HCT116 (cell line): ENCODE results near the gene CELF4. TPM values are rescaled to one million over a fixed set of nuclear protein-coding genes. Genes with fewer than 3 reads are reported as not detected.

Source experiments
- ATAC-seq: fragments of 200-7000 bp; cut with Tn5 transposase; 2 replicates; pipeline ENCODE4 v1.9.1; 2020; ENCODE audit warnings: mild to moderate bottlenecking, moderate library complexity
- BruUV-seq: library from RNA; stranded (reverse); fragments of 400-500 nt; replicated peaks from 2 replicates; lab custom pipeline; 2021; lab: Mats Ljungman, UMichigan
- CTCF ChIA-PET: fragments of 300-600 bp; sonication (Branson Sonifier 250); formaldehyde crosslinking; loops from one replicate; lab custom pipeline; 2021; ENCODE audit warnings: antibody characterized with exemption; lab: Charles Lee
- POLR2A ChIA-PET: fragments of 300-600, 350-600 bp; sonication (Branson Sonifier 250); formaldehyde crosslinking; loops from one replicate; lab custom pipeline; 2021; ENCODE audit warnings: antibody characterized with exemption; lab: Charles Lee
- RAD21 ChIA-PET, 2 experiments: fragments of 300-600 bp; sonication (Branson Sonifier 250); formaldehyde crosslinking; loops; one replicate each; lab custom pipeline; 2023; ENCODE audit warnings: low total read pairs in 2 of 2; ENCODE audit not compliant: uncharacterized antibody in 2 of 2, unreplicated experiment in 2 of 2, low non-redundant PET in 1 of 2; lab: Charles Lee
- DNase-seq: peaks from one replicate; pipeline ENCODE4 v3.0.0-alpha.2; 2010; ENCODE audit warnings: low read depth, low spot score
- H2AFZ ChIP-seq: fragments of 200-600 bp; shearing (Covaris generic), sonication (generic); 2 replicates; pipeline ENCODE4 v1.6.1; 2017; ENCODE audit warnings: low read depth, mixed run types, mixed read lengths, antibody characterized with exemption, low read length; ENCODE audit not compliant: poor library complexity, severe bottlenecking
- H3K27ac ChIP-seq: 2 replicates; pipeline ENCODE4 v1.5.1; 2012; ENCODE audit warnings: low read depth, low read length
- H3K27me3 ChIP-seq: fragments of 200-600 bp; sonication (generic); 2 replicates; pipeline ENCODE4 v1.6.1; 2016; ENCODE audit warnings: mixed run types, low read length, mixed read lengths; ENCODE audit not compliant: insufficient read depth
- H3K36me3 ChIP-seq, 2 experiments: fragments of 200-500 bp in 1 of 2; fragments of 200-600 bp in 1 of 2; sonication (Bioruptor generic) in 1 of 2; sonication (generic) in 1 of 2; 2 replicates each; pipeline versions ENCODE4 v1.5.1 to v1.6.1; 2014 to 2016; ENCODE audit warnings: low read length in 2 of 2, inconsistent platforms in 1 of 2, mixed read lengths in 1 of 2, mixed run types in 1 of 2; ENCODE audit not compliant: insufficient read depth in 2 of 2, control insufficient read depth in 1 of 2
- H3K4me1 ChIP-seq, 2 experiments: fragments of 200-600 bp in 1 of 2; sonication (generic) in 1 of 2; 2 replicates each; pipeline versions ENCODE4 v1.5.1 to v1.6.1; 2012 to 2017; ENCODE audit warnings: low read length in 2 of 2, inconsistent platforms in 1 of 2, mild to moderate bottlenecking in 1 of 2, mixed read lengths in 1 of 2, mixed run types in 1 of 2, moderate library complexity in 1 of 2; ENCODE audit not compliant: insufficient read depth in 2 of 2, control insufficient read depth in 1 of 2
- H3K4me2 ChIP-seq: fragments of 200-600 bp; sonication (generic); 2 replicates; pipeline ENCODE4 v1.6.1; 2017; ENCODE audit warnings: mixed run types, low read length, mixed read lengths
- H3K4me3 ChIP-seq, 2 experiments: fragments of 200-600 bp in 1 of 2; sonication (generic) in 1 of 2; replicated peaks in 1 of 2; 2 replicates each; pipeline ENCODE4 v1.5.1; 2011 to 2016; ENCODE audit warnings: low read length in 2 of 2, control low read depth in 1 of 2, low read depth in 1 of 2, mild to moderate bottlenecking in 1 of 2, mixed read lengths in 1 of 2, mixed run types in 1 of 2
- H3K79me2 ChIP-seq: fragments of 200-600 bp; sonication (generic); 2 replicates; pipeline ENCODE4 v1.6.1; 2017; ENCODE audit warnings: mild to moderate bottlenecking, mixed run types, low read length, moderate library complexity, mixed read lengths; ENCODE audit not compliant: insufficient read depth
- H3K9ac ChIP-seq: fragments of 200-600 bp; sonication (generic); 2 replicates; pipeline ENCODE4 v1.6.1; 2016; ENCODE audit warnings: low read length, mixed read lengths
- H3K9me2 ChIP-seq: fragments of 200-600 bp; sonication (generic), shearing (Covaris generic); 2 replicates; pipeline ENCODE4 v1.6.1; 2017; ENCODE audit warnings: mixed run types, mild to moderate bottlenecking, moderate library complexity; ENCODE audit not compliant: insufficient read depth
- H3K9me3 ChIP-seq, 2 experiments: fragments of 200-500 bp in 1 of 2; fragments of 200-600 bp in 1 of 2; sonication (Bioruptor generic) in 1 of 2; sonication (generic) in 1 of 2; 2 replicates each; pipeline ENCODE4 v1.6.1; 2014 to 2017; ENCODE audit warnings: low read length in 2 of 2, mixed read lengths in 2 of 2, inconsistent platforms in 1 of 2, low read depth in 1 of 2, mild to moderate bottlenecking in 1 of 2, mixed run types in 1 of 2, moderate library complexity in 1 of 2; ENCODE audit not compliant: control insufficient read depth in 1 of 2, insufficient read depth in 1 of 2
- H4K20me1 ChIP-seq: fragments of 200-600 bp; sonication (generic), shearing (Covaris generic); 2 replicates; pipeline ENCODE4 v1.6.1; 2017; ENCODE audit warnings: mixed run types, mild to moderate bottlenecking, moderate library complexity; ENCODE audit not compliant: insufficient read depth
- CBX3 ChIP-seq: IDR thresholded peaks from 2 replicates; pipeline ENCODE4 v1.6.1; 2012; ENCODE audit warnings: low read depth
- CEBPB ChIP-seq: IDR thresholded peaks from 2 replicates; pipeline ENCODE4 v1.6.1; 2012; ENCODE audit warnings: low read depth
- EGR1 ChIP-seq: IDR thresholded peaks from 2 replicates; pipeline ENCODE4 v1.6.1; 2012; ENCODE audit warnings: low read depth
- EZH2phosphoT487 ChIP-seq: fragments of 200-600 bp; IDR thresholded peaks from 2 replicates; pipeline ENCODE4 v1.6.1; 2018; ENCODE audit warnings: antibody characterized with exemption, borderline replicate concordance
- JUND ChIP-seq: IDR thresholded peaks from 2 replicates; pipeline ENCODE4 v1.6.1; 2012
- RAD21 ChIP-seq: IDR thresholded peaks from 2 replicates; pipeline ENCODE4 v1.6.1; 2012; ENCODE audit warnings: low read depth, mild to moderate bottlenecking
- SIN3A ChIP-seq: IDR thresholded peaks from 2 replicates; pipeline ENCODE4 v1.6.1; 2012; ENCODE audit warnings: low read depth
- SP1 ChIP-seq: IDR thresholded peaks from 2 replicates; pipeline ENCODE4 v1.6.1; 2012; ENCODE audit warnings: low read depth
- SRF ChIP-seq: IDR thresholded peaks from 2 replicates; pipeline ENCODE4 v1.6.1; 2012; ENCODE audit warnings: low read depth
- YY1 ChIP-seq: IDR thresholded peaks from 2 replicates; pipeline ENCODE4 v1.6.1; 2011; ENCODE audit warnings: low read length, low read depth, moderate library complexity, mild to moderate bottlenecking; ENCODE audit not compliant: insufficient replicate concordance; ENCODE audit errors: extremely low read depth
- ZFX ChIP-seq: fragments of 450-650 bp; IDR thresholded peaks from 2 replicates; pipeline ENCODE4 v1.6.1; 2017
- ZNF274 ChIP-seq: fragments of 200-500 bp; sonication (Bioruptor generic); IDR thresholded peaks from 2 replicates; pipeline ENCODE4 v1.6.1; 2014; ENCODE audit warnings: mild to moderate bottlenecking, low read depth, low read length, inconsistent platforms
- intact Hi-C: fragments of 100-400 bp; cut with micrococcal nuclease; formaldehyde crosslinking; loops from 2 replicates; pipeline ENCODE4 v1.10.0; 2022
- total RNA-seq: library from RNA; stranded (reverse); gene quantifications from one replicate; pipeline ENCODE4 v1.2.1, GENCODE V29; 2021; ENCODE audit not compliant: unreplicated experiment
- TF ChIP-seq, protein P1 (sequence below): IDR thresholded peaks from 2 replicates; pipeline ENCODE4 v1.6.1; 2012
- TF ChIP-seq, protein P2 (sequence below): IDR thresholded peaks from 2 replicates; pipeline ENCODE4 v1.6.1; 2012; ENCODE audit warnings: low read depth

Gene CELF4
- total RNA-seq, 1 experiment from 2014 or later, result not detected

DNA sequence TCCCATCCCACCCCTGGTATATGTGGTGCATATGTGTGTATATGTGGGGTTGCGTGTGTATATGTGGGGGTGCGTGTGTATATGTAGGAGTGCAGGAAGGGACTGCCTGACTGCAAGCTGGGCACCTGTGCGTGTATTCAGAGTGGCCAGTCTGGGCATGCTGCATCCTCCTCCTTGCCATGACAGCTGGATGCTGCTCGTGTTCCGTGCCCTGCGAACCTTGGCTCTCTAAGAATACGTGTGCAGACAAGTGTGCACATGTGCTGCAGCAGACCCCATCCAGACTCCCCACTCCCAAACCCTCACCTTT lies 222.1 kb downstream of the CELF4 start:
- H4K20me1 ChIP-seq, result no peaks in the 10 kb centered on the region
- ChIA-PET RAD21 (interaction anchor here in 1 of 2 experiments (0.7 kb wide), 1 partner anchor 194 kb away, joined by 3 read pairs; no protein-coding TSS in a partner anchor), POLR2A (no interaction called here), CTCF (interaction anchor here (1.0 to 1.9 kb wide), 3 partner anchors 48 to 401 kb away, joined by 3 to 7 read pairs (median 3); no protein-coding TSS in a partner anchor)
- no peak overlapping the region for H3K4me3 ChIP-seq
- TF ChIP-seq CEBPB (no peak), EZH2phosphoT487 (no peak), RAD21 (no peak; the same call in 1 of the 2 replicates), ZNF274 (no peak), SRF (no peak), ZFX (no peak), SIN3A (no peak), JUND (no peak), YY1 (no peak), CBX3 (no peak), EGR1 (no peak), SP1 (no peak)
- TF ChIP-seq, protein P1, sequence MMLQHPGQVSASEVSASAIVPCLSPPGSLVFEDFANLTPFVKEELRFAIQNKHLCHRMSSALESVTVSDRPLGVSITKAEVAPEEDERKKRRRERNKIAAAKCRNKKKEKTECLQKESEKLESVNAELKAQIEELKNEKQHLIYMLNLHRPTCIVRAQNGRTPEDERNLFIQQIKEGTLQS, result no peak
- TF ChIP-seq, protein P2, sequence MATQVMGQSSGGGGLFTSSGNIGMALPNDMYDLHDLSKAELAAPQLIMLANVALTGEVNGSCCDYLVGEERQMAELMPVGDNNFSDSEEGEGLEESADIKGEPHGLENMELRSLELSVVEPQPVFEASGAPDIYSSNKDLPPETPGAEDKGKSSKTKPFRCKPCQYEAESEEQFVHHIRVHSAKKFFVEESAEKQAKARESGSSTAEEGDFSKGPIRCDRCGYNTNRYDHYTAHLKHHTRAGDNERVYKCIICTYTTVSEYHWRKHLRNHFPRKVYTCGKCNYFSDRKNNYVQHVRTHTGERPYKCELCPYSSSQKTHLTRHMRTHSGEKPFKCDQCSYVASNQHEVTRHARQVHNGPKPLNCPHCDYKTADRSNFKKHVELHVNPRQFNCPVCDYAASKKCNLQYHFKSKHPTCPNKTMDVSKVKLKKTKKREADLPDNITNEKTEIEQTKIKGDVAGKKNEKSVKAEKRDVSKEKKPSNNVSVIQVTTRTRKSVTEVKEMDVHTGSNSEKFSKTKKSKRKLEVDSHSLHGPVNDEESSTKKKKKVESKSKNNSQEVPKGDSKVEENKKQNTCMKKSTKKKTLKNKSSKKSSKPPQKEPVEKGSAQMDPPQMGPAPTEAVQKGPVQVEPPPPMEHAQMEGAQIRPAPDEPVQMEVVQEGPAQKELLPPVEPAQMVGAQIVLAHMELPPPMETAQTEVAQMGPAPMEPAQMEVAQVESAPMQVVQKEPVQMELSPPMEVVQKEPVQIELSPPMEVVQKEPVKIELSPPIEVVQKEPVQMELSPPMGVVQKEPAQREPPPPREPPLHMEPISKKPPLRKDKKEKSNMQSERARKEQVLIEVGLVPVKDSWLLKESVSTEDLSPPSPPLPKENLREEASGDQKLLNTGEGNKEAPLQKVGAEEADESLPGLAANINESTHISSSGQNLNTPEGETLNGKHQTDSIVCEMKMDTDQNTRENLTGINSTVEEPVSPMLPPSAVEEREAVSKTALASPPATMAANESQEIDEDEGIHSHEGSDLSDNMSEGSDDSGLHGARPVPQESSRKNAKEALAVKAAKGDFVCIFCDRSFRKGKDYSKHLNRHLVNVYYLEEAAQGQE, result no peak
- ATAC-seq, result no peak; the same call in 1 of the 2 replicates
- no peak overlapping the region for H2AFZ ChIP-seq
- BruUV-seq, result no TSS peak
- 0 out of 2 replicates have a peak overlapping the region, but pooled peaks have one; percentile 25 for H3K4me2 ChIP-seq
- H3K27me3 ChIP-seq, result peaks cover 21% of the 10 kb centered on the region; the same call in 1 of the 2 replicates
- no peaks in the 10 kb centered on the region for H3K9me2 ChIP-seq
- DNase-seq, result no peak
- H3K79me2 ChIP-seq, result no peaks in the 10 kb centered on the region
- H3K27ac ChIP-seq, result no peak overlapping the region
- no peaks in the 10 kb centered on the region for H3K9me3 ChIP-seq
- intact Hi-C loops, result loop anchor here (1.0 to 2.0 kb wide), 3 partner anchors 133 to 401 kb away; no protein-coding TSS in a partner anchor
- no peaks in the 10 kb centered on the region for H3K36me3 ChIP-seq
- H3K9ac ChIP-seq, result no peak overlapping the region
- H3K4me1 ChIP-seq, result no peaks in the 10 kb centered on the region
